ENCODE results near the gene METTL21C.

GRCh38 chr13:102686024-102686423, 8.8 kb downstream of the METTL21C start:
- TF ChIP-seq CTCF (IDR thresholded peaks at IDR 0.05), result no peak
- TF ChIP-seq EP300 (IDR thresholded peaks at IDR 0.05), result no peak
- TF ChIP-seq POLR2A (IDR thresholded peaks at IDR 0.05), result no peak
